GM12892 (cell line): Measurements from ENCODE around the gene HOXA5.

Experiments
- POLR2A ChIP-seq: IDR thresholded peaks from 2 replicates; pipeline ENCODE4 v1.6.1; 2011; ENCODE audit warnings: low read depth, low read length, control low read depth
- TAF1 ChIP-seq: IDR thresholded peaks from 2 replicates; pipeline ENCODE4 v1.6.1; 2011; ENCODE audit warnings: low read depth, mild to moderate bottlenecking, control low read depth, low read length, borderline replicate concordance

GRCh38 chr7:27166531-27167505 lies 23.3 kb upstream of the HOXA5 start:
- TF ChIP-seq POLR2A, result no peak
- no peak for TF ChIP-seq TAF1
